ENCODE results near the gene KIAA1328.
"Not testable (repeated sequence)": the region's sequence is repeated elsewhere in the genome, so short reads cannot be mapped to it uniquely, and the experiment has no call there.

Gene KIAA1328

DNA sequence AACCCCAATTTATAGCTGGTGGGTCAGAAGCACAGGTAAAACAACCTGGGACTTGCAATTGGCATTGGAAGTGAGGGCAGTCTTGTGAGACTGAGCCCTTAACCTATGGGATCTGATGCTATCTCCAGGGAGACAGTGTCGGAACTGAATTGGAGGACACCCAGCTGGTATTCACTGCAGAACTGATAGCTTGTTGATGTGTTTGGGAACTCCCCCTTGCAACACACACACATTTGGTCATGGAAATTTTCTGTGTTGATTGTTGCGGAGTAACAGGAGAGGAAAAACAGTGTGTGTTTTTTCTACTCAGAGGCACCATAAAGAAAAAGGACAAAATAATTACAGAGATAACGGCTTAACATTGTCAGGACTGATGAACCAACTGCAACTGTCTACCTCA lies 16.2 kb upstream of the KIAA1328 start:
- ChIA-PET POLR2A (no interaction called here), CTCF (interaction anchor here (0.8 to 6.5 kb wide), 7 partner anchors 6 to 133 kb away, joined by 3 to 41 read pairs (median 9); partner anchors contain the start of genes KIAA1328 and TPGS2)
- TF ChIP-seq, protein P1, sequence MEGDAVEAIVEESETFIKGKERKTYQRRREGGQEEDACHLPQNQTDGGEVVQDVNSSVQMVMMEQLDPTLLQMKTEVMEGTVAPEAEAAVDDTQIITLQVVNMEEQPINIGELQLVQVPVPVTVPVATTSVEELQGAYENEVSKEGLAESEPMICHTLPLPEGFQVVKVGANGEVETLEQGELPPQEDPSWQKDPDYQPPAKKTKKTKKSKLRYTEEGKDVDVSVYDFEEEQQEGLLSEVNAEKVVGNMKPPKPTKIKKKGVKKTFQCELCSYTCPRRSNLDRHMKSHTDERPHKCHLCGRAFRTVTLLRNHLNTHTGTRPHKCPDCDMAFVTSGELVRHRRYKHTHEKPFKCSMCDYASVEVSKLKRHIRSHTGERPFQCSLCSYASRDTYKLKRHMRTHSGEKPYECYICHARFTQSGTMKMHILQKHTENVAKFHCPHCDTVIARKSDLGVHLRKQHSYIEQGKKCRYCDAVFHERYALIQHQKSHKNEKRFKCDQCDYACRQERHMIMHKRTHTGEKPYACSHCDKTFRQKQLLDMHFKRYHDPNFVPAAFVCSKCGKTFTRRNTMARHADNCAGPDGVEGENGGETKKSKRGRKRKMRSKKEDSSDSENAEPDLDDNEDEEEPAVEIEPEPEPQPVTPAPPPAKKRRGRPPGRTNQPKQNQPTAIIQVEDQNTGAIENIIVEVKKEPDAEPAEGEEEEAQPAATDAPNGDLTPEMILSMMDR (IDR thresholded peaks at IDR 0.05; ENCODE audit: control extremely low read depth, extremely low read depth, low read depth, missing control alignments), result no peak
- DNase-seq (ENCODE audit: extremely low spot score), result no peak

- CTCF ChIA-PET, result interaction anchor here (1.2 to 6.5 kb wide), 6 partner anchors 6 to 125 kb away, joined by 7 to 41 read pairs (median 14); partner anchors contain the start of genes KIAA1328 and TPGS2
- POLR2A ChIA-PET, result no interaction called here
- TF ChIP-seq, protein P1 (IDR thresholded peaks at IDR 0.05; ENCODE audit: control extremely low read depth, extremely low read depth, low read depth, missing control alignments), result no peak
- DNase-seq (ENCODE audit: extremely low spot score), result no peak
Measured at GRCh38 chr18:36813101-36813775, 15.7 kb upstream of the KIAA1328 start.

DNA sequence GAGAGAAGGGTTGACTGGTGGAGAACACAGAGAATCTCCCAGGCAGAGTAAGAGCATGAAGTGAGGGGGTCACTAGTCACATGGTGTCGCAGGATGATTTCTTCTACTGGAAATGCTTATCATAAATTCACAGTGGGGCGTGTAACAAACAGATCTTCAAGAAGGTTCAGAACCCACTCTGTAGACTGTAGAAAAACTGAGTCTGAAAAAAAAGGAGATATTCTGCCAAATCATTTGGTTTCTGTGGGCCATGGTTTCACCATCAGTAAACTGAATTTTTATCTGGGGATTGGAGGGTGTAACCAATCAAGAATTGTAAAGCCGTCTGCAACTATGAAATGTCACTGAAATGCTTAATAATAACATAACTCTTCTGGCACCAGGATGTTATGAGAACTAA lies 15.1 kb upstream of the KIAA1328 start:
- ChIA-PET CTCF (interaction anchor here (1.2 to 6.5 kb wide), 4 partner anchors 9 to 126 kb away, joined by 7 to 35 read pairs (median 7); partner anchors contain the start of genes KIAA1328 and TPGS2), POLR2A (no interaction called here)
- DNase-seq (ENCODE audit: extremely low spot score), result no peak
- TF ChIP-seq, protein P1 (IDR thresholded peaks at IDR 0.05; ENCODE audit: control extremely low read depth, extremely low read depth, low read depth, missing control alignments), result no peak

- POLR2A ChIA-PET, result no interaction called here
- CTCF ChIA-PET, result interaction anchor here (1.5 to 6.5 kb wide), 2 partner anchors 13 to 17 kb away, joined by 7 to 35 read pairs; partner anchors contain the start of genes KIAA1328 and TPGS2
- TF ChIP-seq, protein P1 (IDR thresholded peaks at IDR 0.05; ENCODE audit: control extremely low read depth, extremely low read depth, low read depth, missing control alignments), result no peak
- no peak for DNase-seq (ENCODE audit: extremely low spot score)
Measured at GRCh38 chr18:36814994-36815393, 13.9 kb upstream of the KIAA1328 start.

DNA sequence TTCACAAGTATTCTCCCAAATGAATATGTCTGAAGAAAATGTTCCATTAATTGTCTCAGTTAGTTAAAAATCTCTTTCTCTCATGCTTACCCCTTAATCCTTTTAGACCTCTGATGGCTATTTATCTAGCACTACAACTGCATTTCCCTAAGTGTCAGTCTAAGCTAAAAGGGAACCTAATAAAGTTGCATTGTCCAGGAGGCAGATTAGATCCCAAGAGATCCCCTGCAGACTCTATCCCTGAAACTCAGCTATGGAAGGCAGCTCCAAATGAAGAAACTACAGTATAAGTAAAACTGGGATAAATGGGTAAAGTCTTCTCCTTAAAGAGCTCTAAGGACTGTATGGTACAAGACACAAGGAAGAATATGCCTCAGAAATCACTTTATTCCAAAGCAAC lies 12.8 kb upstream of the KIAA1328 start:
- POLR2A ChIA-PET; DNase-seq (ENCODE audit: extremely low spot score): not testable (repeated sequence)
- CTCF ChIA-PET, result interaction anchor here (6.5 kb wide), 1 partner anchor 12 kb away, joined by 35 read pairs; the partner anchor contains the start of genes KIAA1328 and TPGS2

DNA sequence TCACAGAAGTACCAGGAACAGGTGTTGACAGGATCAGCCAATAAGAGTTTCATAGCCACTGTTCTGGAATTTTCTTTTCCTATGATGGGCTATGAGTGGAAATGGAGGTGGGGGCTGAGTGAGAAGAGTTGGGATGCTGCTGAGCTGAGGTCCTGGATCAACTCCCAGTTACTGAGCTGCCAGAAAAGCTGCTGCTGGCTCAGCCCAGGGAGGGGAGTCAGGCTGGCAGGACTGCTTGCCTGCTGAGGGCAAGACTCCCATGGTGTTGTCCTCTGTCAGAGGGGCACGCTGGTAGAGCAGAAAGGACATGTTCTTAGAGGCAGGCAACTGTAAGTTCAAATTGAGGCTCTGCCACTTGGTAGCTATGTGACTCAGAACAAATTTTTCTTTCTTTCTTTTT lies 11.9 kb upstream of the KIAA1328 start:
- TF ChIP-seq, protein P1 (IDR thresholded peaks at IDR 0.05; ENCODE audit: control extremely low read depth, extremely low read depth, low read depth, missing control alignments), result no peak
- no peak for DNase-seq (ENCODE audit: extremely low spot score)
- ChIA-PET POLR2A (no interaction called here), CTCF (interaction anchor here (1.0 to 5.1 kb wide), 3 partner anchors 7 to 12 kb away, joined by 3 to 41 read pairs (median 7); partner anchors contain the start of genes KIAA1328 and TPGS2)

DNA sequence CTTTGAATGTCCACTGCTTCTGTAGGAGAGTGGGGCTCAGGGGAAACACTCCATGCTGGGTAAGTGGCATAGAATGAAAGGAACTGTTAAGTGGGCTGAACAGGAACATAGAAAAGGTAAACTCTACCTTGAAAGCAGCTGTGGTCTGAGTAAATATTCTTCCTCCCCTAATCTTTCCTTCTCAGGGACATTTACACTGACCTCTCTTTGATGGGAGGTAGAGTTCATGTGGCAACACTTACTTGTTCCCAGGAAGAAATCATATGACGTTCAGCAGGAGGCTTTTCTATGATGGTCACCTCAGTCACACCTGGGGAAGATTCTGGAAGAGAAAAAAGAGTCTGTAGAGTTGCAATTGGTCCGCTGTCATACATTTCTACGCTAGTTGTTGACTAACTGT lies 10.3 kb upstream of the KIAA1328 start:
- ChIA-PET POLR2A (no interaction called here), CTCF (interaction anchor here (1.1 to 5.1 kb wide), 3 partner anchors 8 to 10 kb away, joined by 3 to 41 read pairs (median 7); partner anchors contain the start of genes KIAA1328 and TPGS2)
- DNase-seq (ENCODE audit: extremely low spot score), result no peak
- TF ChIP-seq, protein P1 (IDR thresholded peaks at IDR 0.05; ENCODE audit: control extremely low read depth, extremely low read depth, low read depth, missing control alignments), result no peak

Data from GM10248 (cell line).